AG09319 (cell line): Measurements from ENCODE around the gene SGIP1.

Source experiments
- DNase-seq: peaks from one replicate; pipeline ENCODE4 v3.0.0-alpha.2; 2010; ENCODE audit warnings: low read depth; ENCODE audit errors: extremely low read depth
- TF ChIP-seq, protein P1 (sequence below): IDR thresholded peaks from 2 replicates; pipeline ENCODE4 v1.5.1; 2011; ENCODE audit warnings: low read depth, mild to moderate bottlenecking, inconsistent platforms, low read length, moderate library complexity

Gene SGIP1

GRCh38 chr1:66532214-66532613, 1.7 kb upstream of the SGIP1 start:
- TF ChIP-seq, protein P1, sequence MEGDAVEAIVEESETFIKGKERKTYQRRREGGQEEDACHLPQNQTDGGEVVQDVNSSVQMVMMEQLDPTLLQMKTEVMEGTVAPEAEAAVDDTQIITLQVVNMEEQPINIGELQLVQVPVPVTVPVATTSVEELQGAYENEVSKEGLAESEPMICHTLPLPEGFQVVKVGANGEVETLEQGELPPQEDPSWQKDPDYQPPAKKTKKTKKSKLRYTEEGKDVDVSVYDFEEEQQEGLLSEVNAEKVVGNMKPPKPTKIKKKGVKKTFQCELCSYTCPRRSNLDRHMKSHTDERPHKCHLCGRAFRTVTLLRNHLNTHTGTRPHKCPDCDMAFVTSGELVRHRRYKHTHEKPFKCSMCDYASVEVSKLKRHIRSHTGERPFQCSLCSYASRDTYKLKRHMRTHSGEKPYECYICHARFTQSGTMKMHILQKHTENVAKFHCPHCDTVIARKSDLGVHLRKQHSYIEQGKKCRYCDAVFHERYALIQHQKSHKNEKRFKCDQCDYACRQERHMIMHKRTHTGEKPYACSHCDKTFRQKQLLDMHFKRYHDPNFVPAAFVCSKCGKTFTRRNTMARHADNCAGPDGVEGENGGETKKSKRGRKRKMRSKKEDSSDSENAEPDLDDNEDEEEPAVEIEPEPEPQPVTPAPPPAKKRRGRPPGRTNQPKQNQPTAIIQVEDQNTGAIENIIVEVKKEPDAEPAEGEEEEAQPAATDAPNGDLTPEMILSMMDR = no peak
- DNase-seq = no peak

GRCh38 chr1:66532798-66533783, 862 bp upstream of the SGIP1 start:
- no peak for DNase-seq
- TF ChIP-seq, protein P1 = no peak

- DNase-seq = no peak
- TF ChIP-seq, protein P1 = no peak
Measured at GRCh38 chr1:66535061-66535460, 1.1 kb downstream of the SGIP1 start.

DNA sequence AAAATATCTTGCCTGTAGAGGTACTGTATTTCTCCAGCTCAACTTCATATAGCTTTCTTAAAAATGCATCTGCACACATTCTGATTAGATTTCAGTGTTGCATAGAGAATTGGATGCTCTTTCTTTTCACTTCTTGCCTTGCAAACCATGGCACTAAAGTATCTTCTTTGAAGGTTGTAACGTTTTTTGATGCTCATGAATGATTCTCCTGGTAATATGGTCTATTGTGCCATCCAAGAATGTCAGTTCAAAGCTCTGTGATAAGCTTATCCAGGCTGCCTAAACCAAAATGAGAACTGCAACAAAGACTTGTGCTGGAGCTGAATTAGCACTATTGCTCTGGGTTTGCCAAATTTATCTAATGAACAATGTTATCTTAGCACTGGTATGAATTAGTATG, 1.9 kb downstream of the SGIP1 start:
- DNase-seq = no peak
- TF ChIP-seq, protein P1 = no peak

- no peak for DNase-seq
- TF ChIP-seq, protein P1 = no peak
Measured at GRCh38 chr1:66537718-66538117, 3.8 kb downstream of the SGIP1 start.

DNA sequence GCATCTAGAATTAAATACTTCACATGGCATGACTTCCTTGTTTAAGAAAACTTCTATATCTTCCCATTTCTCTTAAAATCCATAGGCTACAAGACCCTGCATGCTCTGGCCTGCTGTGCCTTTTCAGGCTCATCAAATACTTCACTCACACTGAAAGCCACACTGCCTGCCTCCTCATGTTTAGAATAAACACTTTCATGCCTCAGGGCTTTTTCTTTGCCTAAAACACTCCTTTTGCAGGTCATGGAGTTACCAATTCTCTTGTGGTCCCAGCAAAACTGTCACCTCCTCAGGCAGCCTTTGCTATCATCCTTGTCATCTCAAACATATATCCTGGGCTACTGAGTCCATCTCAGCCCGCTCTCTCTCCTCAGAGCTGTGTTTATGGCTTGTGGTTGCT, 5.5 kb downstream of the SGIP1 start:
- DNase-seq = no peak

GRCh38 chr1:66540434-66541032, 6.6 kb downstream of the SGIP1 start:
- TF ChIP-seq, protein P1 = no peak
- no peak for DNase-seq

More for the DNA sequence above, 5.5 kb downstream of the SGIP1 start:
- TF ChIP-seq, protein P1 = no peak
